ENCODE measurements around the gene GCK. TPM values are rescaled to one million over a fixed set of nuclear protein-coding genes. Genes with fewer than 3 reads are reported as not detected.

GCK gene
- total and polyA plus RNA-seq, 4 donors, result 0.09 to 12.7 (median 0.44) TPM

DNA sequence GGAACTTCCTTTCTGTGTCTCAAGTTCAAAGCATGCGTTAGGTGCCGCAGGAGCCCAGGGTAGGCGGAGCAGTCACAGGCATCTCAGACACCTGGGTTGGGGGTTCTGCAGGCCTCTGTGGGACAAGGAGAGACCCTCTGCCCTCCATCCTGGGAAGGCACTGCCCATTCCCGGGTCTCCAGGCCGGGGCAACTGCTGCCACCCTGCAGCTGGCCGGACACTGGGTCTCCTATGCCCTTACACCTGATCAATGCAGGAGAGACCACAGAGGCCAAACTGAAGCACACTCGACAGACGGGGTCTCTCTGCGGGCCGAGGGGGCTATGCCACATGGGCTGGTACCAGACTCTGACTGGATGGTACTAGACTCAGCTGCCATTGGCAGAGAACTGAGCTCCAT, 48.5 kb upstream of the GCK start:
- no peak overlapping the region for H3K4me3 ChIP-seq (ENCODE audit: low read depth in 1 of 3, low read length in 3 of 3)
- 90% methylated on average over 10 of the region's 10 CpGs for WGBS

GRCh38 chr7:44236333-44236728, 47.1 kb upstream of the GCK start:
- Histone ChIP-seq H3K36me3 (ENCODE audit: control insufficient read depth in 4 of 4, insufficient read depth in 3 of 4, low read depth in 1 of 4, low read length in 3 of 4) (no peaks in the 10 kb centered on the region), H3K4me1 (ENCODE audit: control insufficient read depth in 4 of 4, insufficient read depth in 4 of 4, low read length in 3 of 4) (peaks cover 0 to 4% (median 0%) of the 10 kb centered on the region in 4 donors), H3K9me3 (ENCODE audit: control insufficient read depth in 4 of 4, low read length in 3 of 4) (no peaks in the 10 kb centered on the region), H3K4me3 (ENCODE audit: low read depth in 1 of 3, low read length in 3 of 3) (no peak overlapping the region), H3K27me3 (ENCODE audit: control insufficient read depth in 4 of 4, insufficient read depth in 4 of 4, low read length in 3 of 4) (no peaks in the 10 kb centered on the region), H3K9ac (ENCODE audit: low read depth in 1 of 2, low read length in 2 of 2) (no peak overlapping the region), H3K27ac (ENCODE audit: low read depth in 1 of 2, low read length in 2 of 2) (no peak overlapping the region)
- no peak for DNase-seq (ENCODE audit: low spot score)
- 82% methylated on average over 4 of the region's 4 CpGs for WGBS
- no peak for TF ChIP-seq JUND (IDR thresholded peaks at IDR 0.05)
- no peak for TF ChIP-seq HNF4A (conservative IDR thresholded peaks at IDR 0.05)
- TF ChIP-seq NR2F2 (IDR thresholded peaks at IDR 0.05), result no peak
- no peak for TF ChIP-seq MAX (IDR thresholded peaks at IDR 0.05)
- TF ChIP-seq EGR1 (IDR thresholded peaks at IDR 0.05; ENCODE audit: low read depth in 2 of 2), result no peak
- no peak for TF ChIP-seq TAF1 (conservative IDR thresholded peaks at IDR 0.05)
- TF ChIP-seq, protein P1, sequence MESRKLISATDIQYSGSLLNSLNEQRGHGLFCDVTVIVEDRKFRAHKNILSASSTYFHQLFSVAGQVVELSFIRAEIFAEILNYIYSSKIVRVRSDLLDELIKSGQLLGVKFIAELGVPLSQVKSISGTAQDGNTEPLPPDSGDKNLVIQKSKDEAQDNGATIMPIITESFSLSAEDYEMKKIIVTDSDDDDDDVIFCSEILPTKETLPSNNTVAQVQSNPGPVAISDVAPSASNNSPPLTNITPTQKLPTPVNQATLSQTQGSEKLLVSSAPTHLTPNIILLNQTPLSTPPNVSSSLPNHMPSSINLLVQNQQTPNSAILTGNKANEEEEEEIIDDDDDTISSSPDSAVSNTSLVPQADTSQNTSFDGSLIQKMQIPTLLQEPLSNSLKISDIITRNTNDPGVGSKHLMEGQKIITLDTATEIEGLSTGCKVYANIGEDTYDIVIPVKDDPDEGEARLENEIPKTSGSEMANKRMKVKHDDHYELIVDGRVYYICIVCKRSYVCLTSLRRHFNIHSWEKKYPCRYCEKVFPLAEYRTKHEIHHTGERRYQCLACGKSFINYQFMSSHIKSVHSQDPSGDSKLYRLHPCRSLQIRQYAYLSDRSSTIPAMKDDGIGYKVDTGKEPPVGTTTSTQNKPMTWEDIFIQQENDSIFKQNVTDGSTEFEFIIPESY (IDR thresholded peaks at IDR 0.05), result no peak
- TF ChIP-seq, protein P2, sequence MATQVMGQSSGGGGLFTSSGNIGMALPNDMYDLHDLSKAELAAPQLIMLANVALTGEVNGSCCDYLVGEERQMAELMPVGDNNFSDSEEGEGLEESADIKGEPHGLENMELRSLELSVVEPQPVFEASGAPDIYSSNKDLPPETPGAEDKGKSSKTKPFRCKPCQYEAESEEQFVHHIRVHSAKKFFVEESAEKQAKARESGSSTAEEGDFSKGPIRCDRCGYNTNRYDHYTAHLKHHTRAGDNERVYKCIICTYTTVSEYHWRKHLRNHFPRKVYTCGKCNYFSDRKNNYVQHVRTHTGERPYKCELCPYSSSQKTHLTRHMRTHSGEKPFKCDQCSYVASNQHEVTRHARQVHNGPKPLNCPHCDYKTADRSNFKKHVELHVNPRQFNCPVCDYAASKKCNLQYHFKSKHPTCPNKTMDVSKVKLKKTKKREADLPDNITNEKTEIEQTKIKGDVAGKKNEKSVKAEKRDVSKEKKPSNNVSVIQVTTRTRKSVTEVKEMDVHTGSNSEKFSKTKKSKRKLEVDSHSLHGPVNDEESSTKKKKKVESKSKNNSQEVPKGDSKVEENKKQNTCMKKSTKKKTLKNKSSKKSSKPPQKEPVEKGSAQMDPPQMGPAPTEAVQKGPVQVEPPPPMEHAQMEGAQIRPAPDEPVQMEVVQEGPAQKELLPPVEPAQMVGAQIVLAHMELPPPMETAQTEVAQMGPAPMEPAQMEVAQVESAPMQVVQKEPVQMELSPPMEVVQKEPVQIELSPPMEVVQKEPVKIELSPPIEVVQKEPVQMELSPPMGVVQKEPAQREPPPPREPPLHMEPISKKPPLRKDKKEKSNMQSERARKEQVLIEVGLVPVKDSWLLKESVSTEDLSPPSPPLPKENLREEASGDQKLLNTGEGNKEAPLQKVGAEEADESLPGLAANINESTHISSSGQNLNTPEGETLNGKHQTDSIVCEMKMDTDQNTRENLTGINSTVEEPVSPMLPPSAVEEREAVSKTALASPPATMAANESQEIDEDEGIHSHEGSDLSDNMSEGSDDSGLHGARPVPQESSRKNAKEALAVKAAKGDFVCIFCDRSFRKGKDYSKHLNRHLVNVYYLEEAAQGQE (IDR thresholded peaks at IDR 0.05), result no peak
- TF ChIP-seq HNF4G (IDR thresholded peaks at IDR 0.05), result no peak

More for the DNA sequence above, 48.5 kb upstream of the GCK start:
- Histone ChIP-seq H3K9me3 (ENCODE audit: control insufficient read depth in 4 of 4, low read length in 3 of 4) (no peaks in the 10 kb centered on the region), H3K4me1 (ENCODE audit: control insufficient read depth in 4 of 4, insufficient read depth in 4 of 4, low read length in 3 of 4) (peaks cover 0 to 4% (median 0%) of the 10 kb centered on the region in 4 donors), H3K36me3 (ENCODE audit: control insufficient read depth in 4 of 4, insufficient read depth in 3 of 4, low read depth in 1 of 4, low read length in 3 of 4) (no peaks in the 10 kb centered on the region), H3K27me3 (ENCODE audit: control insufficient read depth in 4 of 4, insufficient read depth in 4 of 4, low read length in 3 of 4) (no peaks in the 10 kb centered on the region), H3K27ac (ENCODE audit: low read depth in 1 of 2, low read length in 2 of 2) (no peak overlapping the region), H3K9ac (ENCODE audit: low read depth in 1 of 2, low read length in 2 of 2) (no peak overlapping the region)
- TF ChIP-seq, protein P2 (IDR thresholded peaks at IDR 0.05), result no peak
- TF ChIP-seq, protein P1 (IDR thresholded peaks at IDR 0.05), result no peak
- no peak for TF ChIP-seq NR2F2 (IDR thresholded peaks at IDR 0.05)
- no peak for TF ChIP-seq ATF3 (IDR thresholded peaks at IDR 0.05)
- TF ChIP-seq, protein P3, sequence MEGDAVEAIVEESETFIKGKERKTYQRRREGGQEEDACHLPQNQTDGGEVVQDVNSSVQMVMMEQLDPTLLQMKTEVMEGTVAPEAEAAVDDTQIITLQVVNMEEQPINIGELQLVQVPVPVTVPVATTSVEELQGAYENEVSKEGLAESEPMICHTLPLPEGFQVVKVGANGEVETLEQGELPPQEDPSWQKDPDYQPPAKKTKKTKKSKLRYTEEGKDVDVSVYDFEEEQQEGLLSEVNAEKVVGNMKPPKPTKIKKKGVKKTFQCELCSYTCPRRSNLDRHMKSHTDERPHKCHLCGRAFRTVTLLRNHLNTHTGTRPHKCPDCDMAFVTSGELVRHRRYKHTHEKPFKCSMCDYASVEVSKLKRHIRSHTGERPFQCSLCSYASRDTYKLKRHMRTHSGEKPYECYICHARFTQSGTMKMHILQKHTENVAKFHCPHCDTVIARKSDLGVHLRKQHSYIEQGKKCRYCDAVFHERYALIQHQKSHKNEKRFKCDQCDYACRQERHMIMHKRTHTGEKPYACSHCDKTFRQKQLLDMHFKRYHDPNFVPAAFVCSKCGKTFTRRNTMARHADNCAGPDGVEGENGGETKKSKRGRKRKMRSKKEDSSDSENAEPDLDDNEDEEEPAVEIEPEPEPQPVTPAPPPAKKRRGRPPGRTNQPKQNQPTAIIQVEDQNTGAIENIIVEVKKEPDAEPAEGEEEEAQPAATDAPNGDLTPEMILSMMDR (IDR thresholded peaks at IDR 0.05; ENCODE audit: low read depth, low read length, missing input control), result no peak
- TF ChIP-seq HNF4A (conservative IDR thresholded peaks at IDR 0.05), result no peak
- no peak for TF ChIP-seq TAF1 (conservative IDR thresholded peaks at IDR 0.05)
- no peak for TF ChIP-seq SP1 (IDR thresholded peaks at IDR 0.05)
- DNase-seq (ENCODE audit: low spot score), result no peak
